ENCODE results near the gene GALNT9.

Gene GALNT9

DNA sequence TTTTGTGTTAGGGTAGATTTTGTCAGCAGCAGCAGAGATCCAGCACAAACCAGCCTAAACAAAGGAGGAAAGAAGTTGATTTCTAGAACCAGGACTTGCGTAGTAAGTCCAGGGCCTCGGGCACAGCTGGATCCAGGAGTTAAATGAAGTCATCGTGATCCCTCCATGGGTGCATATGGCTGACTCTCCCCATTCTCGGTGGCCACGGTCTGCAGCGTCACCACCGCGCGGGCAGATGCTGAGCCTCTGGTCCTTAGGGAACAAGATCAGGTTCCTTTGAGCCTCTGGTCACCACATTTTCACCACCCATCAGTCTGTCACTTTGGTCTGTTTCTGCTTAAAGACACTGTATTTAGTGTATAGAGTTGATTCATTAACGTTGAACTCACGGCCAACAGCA is 14.8 kb upstream of the GALNT9 start:
- no peak for DNase-seq

DNA sequence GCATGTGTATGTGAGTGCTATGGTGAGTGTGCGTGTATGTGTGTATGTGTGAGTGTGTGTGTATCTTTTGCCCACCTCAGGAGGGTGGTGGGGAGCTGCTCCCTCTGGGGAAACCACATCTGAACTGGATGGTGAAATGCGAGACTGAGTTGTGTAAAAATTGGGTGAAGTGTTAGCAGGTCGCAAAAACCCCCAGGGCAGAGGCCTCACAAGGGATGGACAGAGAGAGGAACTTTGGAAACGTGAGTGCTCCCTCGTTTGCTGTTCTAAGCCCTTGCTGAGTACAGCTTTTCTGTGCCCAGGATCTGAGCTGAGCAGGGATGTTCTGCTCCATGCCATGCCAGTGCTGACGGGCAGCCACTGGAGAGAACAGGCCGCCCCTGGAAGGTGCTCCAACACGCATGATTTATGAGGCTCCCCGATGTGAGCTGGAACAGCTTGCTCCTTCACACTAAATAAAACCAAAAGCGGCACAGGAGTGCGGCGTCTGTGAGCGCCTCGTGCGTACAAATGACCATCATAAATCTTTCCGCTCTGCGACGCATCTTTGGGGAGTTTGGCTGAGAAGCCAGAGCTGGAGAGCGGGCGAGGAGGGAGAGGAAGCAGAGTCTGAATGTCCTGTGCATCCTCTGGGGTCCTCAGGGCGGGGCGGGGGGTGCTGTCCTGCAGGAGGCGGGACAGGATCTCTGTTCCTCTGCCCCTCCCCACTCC is 14.1 kb upstream of the GALNT9 start:
- DNase-seq = no peak

- DNase-seq = no peak
These were observed 13.2 kb upstream of the GALNT9 start for GRCh38 chr12:132342251-132343227.

DNA sequence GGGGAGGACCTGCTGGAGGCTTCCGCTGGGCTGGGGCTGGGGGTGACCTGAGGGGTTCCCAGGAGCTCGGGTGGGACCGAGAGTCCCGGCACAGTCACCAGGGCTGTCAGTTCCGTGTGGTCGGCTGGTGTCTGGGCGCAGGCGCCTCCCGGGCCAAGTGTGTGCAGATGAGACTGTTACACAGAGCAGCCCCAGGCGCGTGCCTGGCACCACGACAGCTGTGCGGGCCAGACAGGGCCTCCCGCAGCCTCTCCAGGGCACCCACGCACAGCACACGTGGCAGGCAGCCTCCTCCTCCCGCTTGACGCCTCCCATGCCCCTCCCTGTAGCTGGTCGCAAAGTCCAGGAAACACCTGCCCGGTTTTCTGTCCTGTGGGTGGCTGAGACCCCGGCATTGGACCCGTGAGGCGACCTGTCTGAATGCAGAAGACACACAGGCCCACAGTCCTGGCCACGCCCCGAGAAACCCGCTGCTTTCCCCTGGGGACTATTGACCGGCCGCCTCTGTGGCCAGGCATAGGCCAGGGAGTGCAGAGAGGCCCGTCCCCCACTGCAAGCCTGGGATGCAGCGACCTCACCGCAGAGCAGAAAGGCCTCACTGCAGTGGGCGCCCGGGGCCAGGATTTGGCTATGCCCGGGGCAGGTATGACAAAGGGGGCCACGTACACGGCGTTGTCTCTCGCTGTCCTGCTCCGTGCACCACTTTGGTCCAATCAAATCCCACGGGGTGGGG is 12.1 kb upstream of the GALNT9 start:
- no peak for DNase-seq

DNA sequence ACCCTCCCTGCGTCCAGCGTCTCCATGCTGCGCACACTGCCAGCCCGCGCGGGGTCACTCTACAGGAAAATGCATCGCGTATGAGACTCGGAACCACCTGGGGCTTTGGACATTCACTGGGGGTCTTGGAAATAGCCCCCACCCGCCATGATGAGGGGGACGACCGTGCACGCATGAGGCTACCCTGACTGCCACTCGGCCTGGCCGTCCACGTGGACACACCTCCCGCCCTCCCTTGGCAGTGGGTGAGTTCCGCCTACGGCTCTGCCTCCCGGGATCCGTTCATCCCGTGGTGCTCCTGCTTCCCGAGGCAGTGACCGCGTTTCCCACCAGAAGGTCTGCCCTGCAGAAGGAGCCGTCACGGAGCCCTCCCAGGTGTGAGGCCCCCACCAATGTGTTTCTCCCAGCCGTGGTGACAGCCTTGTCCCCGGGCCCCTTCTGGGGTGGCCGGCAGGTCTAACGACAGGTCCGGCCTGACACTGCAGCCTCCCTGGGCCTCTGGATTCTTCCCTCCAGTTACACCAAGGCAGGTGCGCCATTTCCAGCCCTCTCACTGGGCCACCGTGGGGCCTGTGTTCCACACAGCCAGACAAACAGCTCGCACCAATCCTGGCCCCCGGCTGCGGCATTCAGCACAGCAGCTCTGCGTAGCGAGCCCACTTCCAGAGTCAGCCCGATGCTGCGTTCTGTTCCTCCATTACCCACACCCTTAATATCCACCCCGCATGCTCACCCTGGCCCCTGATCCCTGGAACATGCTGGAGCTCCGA is 11.1 kb upstream of the GALNT9 start:
- no peak for DNase-seq

GRCh38 chr12:132339856-132340255 is 10.5 kb upstream of the GALNT9 start:
- DNase-seq = no peak

DNA sequence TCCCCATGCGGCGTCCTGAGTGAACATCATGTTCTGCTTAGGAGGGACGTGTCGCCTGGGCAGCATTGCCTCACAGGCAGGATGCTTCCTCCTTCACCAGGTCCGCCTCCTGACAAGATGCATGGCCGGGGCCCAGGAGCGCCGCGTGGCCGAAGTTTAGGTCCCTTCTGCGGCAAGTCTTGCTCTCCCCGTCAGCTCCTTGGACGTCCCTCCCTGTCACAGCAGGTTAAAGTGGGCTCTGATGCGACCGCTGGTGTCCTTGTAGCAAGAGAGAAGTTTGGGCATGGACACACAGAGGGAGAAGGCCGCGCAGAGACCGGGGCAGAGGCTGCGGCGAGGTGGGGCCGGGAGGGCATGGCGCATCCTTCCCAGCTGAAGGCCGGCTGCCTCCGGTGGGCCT is 9.4 kb upstream of the GALNT9 start:
- no peak for DNase-seq

GRCh38 chr12:132338311-132338710 is 8.9 kb upstream of the GALNT9 start:
- DNase-seq = no peak

- no peak for DNase-seq
These were observed 8.2 kb upstream of the GALNT9 start for GRCh38 chr12:132337557-132337956.

DNA sequence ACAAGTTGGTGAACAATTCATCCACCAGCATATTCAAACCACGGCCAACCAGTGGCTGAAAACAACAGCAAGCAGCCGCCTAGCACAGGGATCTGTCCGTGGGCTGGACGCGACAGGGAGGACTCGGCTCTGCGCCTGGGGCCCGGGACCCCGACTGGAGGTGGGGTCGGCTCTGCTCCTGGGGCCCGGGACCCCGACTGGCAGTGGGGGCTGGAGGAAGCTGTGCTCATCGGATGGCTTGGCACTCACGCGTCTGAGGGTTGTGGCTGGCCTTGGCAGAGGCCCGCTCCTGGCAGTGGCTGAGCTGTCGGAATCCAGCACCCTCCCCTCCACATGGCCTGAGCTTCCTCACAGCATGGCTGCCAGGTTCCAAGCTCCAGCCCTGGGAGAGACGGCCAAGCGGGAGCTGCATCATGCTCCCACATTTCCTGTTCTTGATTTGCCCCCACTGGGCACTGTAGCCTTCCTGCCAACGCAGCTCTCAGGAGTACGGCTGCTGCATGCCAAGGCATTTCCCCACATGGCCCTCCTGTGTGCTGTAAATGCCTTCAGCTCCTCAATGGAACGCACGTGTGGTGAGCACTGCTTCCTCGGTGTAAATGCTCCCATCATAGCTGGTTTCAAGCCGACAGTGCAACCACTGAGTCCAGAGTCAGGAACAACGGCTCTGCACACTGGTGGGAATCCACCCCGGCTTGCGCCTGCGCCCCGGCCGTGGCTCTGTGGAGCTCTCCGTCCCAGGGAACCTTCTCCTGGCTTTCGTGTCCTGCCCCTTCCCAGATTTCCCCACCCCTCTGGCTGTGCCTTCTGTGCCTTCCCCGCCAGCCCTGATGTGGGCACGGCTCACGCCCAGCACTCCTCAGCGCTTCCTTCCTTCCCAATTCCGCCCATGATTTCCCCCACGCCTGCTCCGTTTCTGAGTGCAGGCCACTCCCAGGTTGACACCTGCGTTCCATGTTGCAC is 7.3 kb upstream of the GALNT9 start:
- DNase-seq = no peak

- no peak for DNase-seq
These were observed 5.9 kb upstream of the GALNT9 start for GRCh38 chr12:132335179-132335756.

DNA sequence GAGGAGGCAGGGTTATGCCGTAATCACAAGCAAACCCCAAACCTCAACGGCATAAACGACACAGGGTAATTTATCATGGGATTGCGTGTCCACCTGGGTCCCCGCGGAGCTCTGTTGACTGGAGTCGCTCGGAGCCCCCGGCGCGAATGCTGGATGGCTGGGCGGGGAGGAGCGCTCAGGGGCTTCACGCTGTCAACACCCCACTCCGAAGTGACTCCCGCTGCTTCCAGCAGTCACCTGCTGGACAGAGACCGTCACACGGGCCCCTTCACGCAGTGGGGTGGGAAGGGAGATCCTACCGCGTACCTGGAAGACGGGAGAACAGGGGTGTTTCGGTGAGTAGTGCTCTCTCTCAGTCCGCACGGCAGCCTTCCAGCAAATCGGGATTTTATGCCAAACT is 4.4 kb upstream of the GALNT9 start:
- DNase-seq = no peak

DNA sequence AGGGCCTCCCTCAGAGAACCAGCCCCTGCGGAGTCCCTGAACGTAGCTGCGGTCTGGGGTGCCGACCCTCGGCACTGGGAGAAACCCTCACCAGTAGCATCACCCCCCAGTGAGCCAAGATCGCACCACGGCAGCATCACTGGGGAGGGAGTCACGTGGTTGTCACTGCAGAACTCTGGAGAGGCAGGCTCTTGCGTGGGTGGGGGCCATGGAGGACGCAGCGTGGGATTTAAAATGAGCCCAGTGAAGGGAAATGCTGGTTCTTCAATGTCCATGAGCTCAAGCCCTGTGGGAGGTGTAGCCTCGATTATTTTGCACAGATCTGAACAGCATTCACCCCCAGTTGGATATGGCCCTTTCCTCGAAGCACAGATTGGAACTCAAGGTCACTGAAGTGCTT is 3.9 kb upstream of the GALNT9 start:
- no peak for DNase-seq

DNA sequence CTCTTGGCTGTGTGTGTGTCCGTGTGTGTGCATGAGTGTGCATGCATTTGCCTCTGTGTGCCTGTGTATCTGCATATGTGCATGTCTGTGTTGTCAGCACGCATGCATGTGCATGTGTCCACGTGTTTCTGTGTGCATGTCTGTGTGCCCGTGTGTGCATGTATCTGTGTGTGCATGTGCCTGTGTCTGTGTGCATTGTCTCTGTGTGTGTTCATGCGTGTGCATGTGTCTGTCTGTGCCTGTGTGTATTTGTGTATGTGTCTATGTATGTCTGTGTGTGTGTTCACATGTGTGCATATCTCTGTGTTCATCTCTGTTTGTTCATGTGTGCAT is 1.1 kb upstream of the GALNT9 start:
- no peak for DNase-seq

- DNase-seq = no peak
These were observed 545 bp upstream of the GALNT9 start for GRCh38 chr12:132329720-132330548.

DNA sequence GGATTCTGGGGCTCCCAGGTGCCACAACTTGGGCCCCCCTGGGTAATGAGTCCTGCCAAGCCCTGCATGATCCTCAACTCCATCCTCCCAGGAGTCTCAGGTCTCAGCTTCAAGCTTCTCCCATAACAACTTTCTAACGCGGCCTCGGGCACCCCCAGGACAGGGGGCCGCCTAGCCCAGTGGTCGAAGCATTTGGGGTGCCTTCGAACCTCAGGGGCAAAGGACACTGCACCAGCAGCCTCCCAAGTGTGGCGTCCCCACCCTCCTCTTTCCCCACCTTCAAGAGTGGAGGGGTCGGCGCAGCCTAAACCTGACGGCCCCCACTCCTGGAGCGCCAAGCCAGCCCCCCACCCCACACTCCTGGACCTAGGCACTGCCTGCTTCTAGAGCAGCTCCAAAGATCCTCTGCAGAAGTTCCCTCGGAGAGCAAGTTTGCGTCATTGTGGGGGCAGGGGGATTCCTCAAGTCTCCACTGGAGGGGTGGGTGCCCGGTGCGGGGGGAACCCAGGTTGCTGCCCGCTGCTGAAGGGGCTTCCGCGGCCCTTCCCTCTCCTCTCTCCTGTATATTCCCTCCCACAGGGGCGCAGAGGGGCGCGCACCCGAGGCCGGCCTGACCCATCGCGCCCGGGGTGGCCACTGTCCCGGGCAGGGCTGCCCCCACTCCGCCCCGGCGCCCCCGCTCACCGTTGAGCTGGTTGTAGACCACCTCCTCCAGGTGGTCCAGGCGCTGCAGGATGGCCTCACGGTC is 933 bp downstream of the GALNT9 start:
- DNase-seq = no peak

DNA sequence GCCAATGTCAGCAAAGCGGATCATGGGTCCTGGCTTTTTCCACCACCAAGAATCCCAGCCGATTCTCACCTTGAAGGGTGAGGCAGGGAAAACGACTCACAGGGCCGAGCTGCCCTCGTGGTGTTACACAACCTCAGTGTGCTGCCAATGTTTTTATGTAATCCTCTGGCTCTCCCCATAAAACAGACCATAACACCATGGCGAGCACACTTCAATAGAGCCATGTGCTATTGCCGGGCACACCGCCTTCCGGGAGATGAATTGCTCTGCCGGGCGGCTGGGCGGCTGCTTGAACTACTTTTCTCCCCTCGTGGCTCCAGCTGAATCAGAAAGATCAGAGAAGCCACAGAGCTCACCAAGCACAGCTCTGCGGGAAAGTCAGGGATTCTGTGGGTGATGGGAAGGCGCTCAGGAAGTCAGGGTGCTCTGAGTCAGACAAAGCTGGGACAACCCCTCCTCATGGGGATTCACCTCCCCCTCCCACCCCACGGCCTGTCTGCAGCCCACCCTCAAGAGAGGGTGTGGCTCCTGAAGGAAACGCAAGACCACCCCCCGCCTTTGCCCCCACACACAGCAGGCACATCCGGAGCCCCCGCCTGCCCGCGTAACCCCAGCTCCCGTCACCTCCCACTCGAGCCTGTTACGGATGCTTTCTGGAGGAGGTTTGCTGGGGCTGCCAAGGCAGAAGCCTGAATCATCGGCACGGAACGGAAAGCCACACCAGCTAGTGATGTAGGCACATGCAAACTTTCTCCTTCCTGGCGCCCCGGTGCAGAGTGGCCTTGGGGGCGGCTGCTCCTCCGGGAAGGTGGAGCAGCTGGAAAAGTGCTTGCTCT is 1.8 kb downstream of the GALNT9 start:
- DNase-seq = no peak

- DNase-seq = no peak
These were observed 2.7 kb downstream of the GALNT9 start for GRCh38 chr12:132326646-132327045.

- DNase-seq = no peak
These were observed 3.7 kb downstream of the GALNT9 start for GRCh38 chr12:132325733-132326130.

Measured in activated CD4-positive, CD25-positive, alpha-beta regulatory T cell treated with anti-CD3 and anti-CD28 coated beads, Interleukin-2, amount 50 U/mL, for 72 hours (primary cell).